ENCODE data around the gene MISP. TPM values are rescaled to one million over a fixed set of nuclear protein-coding genes. Genes with fewer than 3 reads are reported as not detected.

MISP gene
- total and polyA plus RNA-seq, 2 of the 13 experiments (the other 11 are each of a cell fraction or from before 2014, with no cell fraction given), result 0.67 to 1.3 TPM

DNA sequence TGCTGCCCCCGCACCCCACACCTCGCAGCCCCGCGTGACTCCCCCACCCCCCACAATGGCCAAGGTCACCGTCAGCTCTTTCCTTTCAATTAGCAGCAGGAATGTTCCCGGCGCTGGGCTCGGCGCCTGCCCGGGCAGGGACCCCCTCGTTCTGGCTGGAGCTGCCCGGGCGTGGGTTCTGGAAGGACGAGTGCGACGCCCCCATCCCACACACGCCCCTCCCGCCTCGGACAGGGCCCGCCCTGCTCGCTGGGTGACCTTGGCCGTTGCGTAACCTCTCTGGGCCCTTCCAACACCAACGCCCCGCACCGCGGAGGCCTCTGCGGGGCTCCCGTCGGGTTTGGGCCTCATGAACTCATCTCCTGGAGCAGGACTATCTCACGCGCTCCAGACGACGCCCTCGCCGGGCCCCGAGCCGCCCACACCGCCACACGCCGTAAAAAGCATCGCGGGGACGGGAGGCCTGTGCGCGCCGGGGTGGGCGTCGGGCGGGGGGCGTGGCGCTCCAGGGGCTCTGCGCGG lies 31.9 kb upstream of the MISP start (continued):
- TF ChIP-seq, protein P1, sequence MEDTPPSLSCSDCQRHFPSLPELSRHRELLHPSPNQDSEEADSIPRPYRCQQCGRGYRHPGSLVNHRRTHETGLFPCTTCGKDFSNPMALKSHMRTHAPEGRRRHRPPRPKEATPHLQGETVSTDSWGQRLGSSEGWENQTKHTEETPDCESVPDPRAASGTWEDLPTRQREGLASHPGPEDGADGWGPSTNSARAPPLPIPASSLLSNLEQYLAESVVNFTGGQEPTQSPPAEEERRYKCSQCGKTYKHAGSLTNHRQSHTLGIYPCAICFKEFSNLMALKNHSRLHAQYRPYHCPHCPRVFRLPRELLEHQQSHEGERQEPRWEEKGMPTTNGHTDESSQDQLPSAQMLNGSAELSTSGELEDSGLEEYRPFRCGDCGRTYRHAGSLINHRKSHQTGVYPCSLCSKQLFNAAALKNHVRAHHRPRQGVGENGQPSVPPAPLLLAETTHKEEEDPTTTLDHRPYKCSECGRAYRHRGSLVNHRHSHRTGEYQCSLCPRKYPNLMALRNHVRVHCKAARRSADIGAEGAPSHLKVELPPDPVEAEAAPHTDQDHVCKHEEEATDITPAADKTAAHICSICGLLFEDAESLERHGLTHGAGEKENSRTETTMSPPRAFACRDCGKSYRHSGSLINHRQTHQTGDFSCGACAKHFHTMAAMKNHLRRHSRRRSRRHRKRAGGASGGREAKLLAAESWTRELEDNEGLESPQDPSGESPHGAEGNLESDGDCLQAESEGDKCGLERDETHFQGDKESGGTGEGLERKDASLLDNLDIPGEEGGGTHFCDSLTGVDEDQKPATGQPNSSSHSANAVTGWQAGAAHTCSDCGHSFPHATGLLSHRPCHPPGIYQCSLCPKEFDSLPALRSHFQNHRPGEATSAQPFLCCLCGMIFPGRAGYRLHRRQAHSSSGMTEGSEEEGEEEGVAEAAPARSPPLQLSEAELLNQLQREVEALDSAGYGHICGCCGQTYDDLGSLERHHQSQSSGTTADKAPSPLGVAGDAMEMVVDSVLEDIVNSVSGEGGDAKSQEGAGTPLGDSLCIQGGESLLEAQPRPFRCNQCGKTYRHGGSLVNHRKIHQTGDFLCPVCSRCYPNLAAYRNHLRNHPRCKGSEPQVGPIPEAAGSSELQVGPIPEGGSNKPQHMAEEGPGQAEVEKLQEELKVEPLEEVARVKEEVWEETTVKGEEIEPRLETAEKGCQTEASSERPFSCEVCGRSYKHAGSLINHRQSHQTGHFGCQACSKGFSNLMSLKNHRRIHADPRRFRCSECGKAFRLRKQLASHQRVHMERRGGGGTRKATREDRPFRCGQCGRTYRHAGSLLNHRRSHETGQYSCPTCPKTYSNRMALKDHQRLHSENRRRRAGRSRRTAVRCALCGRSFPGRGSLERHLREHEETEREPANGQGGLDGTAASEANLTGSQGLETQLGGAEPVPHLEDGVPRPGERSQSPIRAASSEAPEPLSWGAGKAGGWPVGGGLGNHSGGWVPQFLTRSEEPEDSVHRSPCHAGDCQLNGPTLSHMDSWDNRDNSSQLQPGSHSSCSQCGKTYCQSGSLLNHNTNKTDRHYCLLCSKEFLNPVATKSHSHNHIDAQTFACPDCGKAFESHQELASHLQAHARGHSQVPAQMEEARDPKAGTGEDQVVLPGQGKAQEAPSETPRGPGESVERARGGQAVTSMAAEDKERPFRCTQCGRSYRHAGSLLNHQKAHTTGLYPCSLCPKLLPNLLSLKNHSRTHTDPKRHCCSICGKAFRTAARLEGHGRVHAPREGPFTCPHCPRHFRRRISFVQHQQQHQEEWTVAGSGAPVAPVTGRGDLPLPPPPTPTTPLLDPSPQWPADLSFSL (CRISPR knock-in tag; IDR thresholded peaks at IDR 0.05), result no peak
- TF ChIP-seq SRF (IDR thresholded peaks at IDR 0.05; ENCODE audit: low read depth, low read length), result no peak
- TF ChIP-seq GATAD2A (CRISPR knock-in tag; IDR thresholded peaks at IDR 0.05), result peak; percentile 55
- TF ChIP-seq ZNF773 (CRISPR knock-in tag; IDR thresholded peaks at IDR 0.05; ENCODE audit: borderline replicate concordance), result peak; percentile 25; the same call in 1 of the 2 replicates
- 0 out of 2 replicates have a peak, but pooled peaks have one; percentile 17 for TF ChIP-seq ZNF629 (CRISPR knock-in tag; conservative IDR thresholded peaks at IDR 0.05)
- TF ChIP-seq SP2 (CRISPR knock-in tag; IDR thresholded peaks at IDR 0.05), result 0 out of 2 replicates have a peak, but pooled peaks have one; percentile 25
- TF ChIP-seq PITX1 (CRISPR knock-in tag; IDR thresholded peaks at IDR 0.05), result no peak
- TF ChIP-seq MED13 (CRISPR knock-in tag; IDR thresholded peaks at IDR 0.05), result peak; percentile 43; the same call in 1 of the 2 replicates
- TF ChIP-seq, protein P2, sequence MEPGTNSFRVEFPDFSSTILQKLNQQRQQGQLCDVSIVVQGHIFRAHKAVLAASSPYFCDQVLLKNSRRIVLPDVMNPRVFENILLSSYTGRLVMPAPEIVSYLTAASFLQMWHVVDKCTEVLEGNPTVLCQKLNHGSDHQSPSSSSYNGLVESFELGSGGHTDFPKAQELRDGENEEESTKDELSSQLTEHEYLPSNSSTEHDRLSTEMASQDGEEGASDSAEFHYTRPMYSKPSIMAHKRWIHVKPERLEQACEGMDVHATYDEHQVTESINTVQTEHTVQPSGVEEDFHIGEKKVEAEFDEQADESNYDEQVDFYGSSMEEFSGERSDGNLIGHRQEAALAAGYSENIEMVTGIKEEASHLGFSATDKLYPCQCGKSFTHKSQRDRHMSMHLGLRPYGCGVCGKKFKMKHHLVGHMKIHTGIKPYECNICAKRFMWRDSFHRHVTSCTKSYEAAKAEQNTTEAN (CRISPR knock-in tag; conservative IDR thresholded peaks at IDR 0.05), result no peak
- peak; percentile 70; the same call in 1 of the 2 replicates for TF ChIP-seq KLF15 (CRISPR knock-in tag; IDR thresholded peaks at IDR 0.05; ENCODE audit: borderline replicate concordance)
- TF ChIP-seq, protein P3, sequence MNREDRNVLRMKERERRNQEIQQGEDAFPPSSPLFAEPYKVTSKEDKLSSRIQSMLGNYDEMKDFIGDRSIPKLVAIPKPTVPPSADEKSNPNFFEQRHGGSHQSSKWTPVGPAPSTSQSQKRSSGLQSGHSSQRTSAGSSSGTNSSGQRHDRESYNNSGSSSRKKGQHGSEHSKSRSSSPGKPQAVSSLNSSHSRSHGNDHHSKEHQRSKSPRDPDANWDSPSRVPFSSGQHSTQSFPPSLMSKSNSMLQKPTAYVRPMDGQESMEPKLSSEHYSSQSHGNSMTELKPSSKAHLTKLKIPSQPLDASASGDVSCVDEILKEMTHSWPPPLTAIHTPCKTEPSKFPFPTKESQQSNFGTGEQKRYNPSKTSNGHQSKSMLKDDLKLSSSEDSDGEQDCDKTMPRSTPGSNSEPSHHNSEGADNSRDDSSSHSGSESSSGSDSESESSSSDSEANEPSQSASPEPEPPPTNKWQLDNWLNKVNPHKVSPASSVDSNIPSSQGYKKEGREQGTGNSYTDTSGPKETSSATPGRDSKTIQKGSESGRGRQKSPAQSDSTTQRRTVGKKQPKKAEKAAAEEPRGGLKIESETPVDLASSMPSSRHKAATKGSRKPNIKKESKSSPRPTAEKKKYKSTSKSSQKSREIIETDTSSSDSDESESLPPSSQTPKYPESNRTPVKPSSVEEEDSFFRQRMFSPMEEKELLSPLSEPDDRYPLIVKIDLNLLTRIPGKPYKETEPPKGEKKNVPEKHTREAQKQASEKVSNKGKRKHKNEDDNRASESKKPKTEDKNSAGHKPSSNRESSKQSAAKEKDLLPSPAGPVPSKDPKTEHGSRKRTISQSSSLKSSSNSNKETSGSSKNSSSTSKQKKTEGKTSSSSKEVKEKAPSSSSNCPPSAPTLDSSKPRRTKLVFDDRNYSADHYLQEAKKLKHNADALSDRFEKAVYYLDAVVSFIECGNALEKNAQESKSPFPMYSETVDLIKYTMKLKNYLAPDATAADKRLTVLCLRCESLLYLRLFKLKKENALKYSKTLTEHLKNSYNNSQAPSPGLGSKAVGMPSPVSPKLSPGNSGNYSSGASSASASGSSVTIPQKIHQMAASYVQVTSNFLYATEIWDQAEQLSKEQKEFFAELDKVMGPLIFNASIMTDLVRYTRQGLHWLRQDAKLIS (CRISPR knock-in tag; IDR thresholded peaks at IDR 0.05), result no peak
- peak; percentile 78; the same call in 1 of the 2 replicates for TF ChIP-seq ZBTB7A (CRISPR knock-in tag; IDR thresholded peaks at IDR 0.05)
- TF ChIP-seq, protein P4, sequence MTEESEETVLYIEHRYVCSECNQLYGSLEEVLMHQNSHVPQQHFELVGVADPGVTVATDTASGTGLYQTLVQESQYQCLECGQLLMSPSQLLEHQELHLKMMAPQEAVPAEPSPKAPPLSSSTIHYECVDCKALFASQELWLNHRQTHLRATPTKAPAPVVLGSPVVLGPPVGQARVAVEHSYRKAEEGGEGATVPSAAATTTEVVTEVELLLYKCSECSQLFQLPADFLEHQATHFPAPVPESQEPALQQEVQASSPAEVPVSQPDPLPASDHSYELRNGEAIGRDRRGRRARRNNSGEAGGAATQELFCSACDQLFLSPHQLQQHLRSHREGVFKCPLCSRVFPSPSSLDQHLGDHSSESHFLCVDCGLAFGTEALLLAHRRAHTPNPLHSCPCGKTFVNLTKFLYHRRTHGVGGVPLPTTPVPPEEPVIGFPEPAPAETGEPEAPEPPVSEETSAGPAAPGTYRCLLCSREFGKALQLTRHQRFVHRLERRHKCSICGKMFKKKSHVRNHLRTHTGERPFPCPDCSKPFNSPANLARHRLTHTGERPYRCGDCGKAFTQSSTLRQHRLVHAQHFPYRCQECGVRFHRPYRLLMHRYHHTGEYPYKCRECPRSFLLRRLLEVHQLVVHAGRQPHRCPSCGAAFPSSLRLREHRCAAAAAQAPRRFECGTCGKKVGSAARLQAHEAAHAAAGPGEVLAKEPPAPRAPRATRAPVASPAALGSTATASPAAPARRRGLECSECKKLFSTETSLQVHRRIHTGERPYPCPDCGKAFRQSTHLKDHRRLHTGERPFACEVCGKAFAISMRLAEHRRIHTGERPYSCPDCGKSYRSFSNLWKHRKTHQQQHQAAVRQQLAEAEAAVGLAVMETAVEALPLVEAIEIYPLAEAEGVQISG (CRISPR knock-in tag; IDR thresholded peaks at IDR 0.05), result peak; percentile 35; the same call in 1 of the 2 replicates

Data from HepG2 (cell line).